Raji (cell line): Measurements from ENCODE around the gene SLC4A1.

ENCODE experiments used
- POLR2A ChIP-seq: IDR thresholded peaks from 2 replicates; pipeline ENCODE4 v1.6.1; 2011; ENCODE audit warnings: low read depth, low read length, control low read depth; ENCODE audit not compliant: insufficient read depth

Gene SLC4A1

DNA sequence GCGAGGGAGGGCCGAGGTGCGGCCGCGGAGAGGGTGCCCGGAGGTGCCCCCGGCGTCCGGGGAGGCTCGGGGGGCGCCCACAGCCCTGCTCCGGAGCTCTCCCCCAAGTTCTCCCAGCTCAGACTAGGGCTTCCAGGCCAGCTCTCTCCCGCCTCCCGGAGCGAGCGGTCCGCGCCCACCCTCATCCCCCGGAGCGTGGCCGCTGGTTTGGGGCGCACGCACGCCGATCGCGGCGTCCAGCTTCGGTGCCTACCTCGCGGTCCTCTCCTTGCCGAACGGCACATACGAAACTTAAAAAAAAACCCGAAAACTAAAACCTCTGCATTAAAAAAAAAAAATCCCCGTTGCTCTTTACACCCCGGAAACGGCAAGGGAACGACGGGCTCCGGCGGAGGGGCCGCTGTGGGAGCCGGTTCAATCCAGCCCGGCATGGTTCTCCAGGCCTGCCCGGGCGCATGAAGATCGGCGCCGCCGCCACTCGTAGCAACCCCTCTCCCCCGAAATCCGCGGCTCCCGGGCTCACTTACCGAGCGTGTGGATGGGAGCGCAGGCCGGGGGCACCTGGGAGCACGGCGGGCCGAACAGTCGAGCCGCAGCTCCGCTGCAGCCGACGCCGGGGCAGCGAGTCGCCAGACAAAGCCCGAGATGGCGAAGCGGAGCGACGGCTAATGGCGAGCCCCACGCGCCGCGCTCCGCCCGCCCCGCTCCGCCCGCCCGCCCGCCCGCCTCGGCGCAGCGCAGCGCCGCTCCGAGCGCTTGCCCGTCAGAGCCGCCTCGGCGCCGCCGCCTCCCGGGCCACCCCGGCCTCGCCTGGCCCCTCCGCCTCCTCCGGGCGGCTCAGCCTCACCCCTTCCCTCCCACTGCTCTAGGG lies 47.5 kb downstream of the SLC4A1 start:
- TF ChIP-seq POLR2A, result 0 out of 2 replicates have a peak, but pooled peaks have one; percentile 37

DNA sequence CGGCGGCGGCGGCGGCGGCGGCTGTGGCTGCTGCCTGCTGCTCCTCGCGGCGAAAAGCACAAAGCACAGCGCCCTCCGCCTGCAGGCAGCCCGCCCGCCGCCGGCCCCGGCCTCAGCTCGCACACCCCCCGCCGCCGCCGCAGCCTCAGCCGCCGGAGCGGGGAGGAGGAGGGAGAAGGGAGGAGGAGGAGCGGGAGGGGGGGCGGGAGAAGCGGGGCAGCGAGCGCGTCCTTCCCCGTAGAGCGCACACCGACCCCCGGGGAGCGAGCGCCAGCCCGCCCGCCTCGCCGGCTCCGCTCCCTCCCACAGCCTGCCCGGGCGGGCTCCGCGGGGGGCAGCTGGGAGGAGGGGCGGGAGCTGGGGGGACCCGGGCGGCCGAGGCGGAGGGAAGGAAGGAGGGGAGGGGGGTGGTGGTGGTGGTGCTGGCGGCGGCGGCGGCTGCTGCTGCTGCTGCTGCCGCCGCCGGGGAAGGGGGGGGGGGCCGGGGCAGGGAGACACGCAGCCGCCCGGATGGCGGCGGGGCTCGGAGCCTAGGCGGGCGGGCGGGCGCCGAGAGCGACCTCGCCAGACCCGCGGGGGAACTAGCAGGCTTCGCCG lies 48.2 kb downstream of the SLC4A1 start, which contains the start of gene UBTF:
UBTF (minus strand) TSS at position 60 of the 597 bp plus-strand sequence. CDS start 1,446 bp downstream, outside the sequence.
- TF ChIP-seq POLR2A, result peak; percentile 4; the same call in 1 of the 2 replicates

DNA sequence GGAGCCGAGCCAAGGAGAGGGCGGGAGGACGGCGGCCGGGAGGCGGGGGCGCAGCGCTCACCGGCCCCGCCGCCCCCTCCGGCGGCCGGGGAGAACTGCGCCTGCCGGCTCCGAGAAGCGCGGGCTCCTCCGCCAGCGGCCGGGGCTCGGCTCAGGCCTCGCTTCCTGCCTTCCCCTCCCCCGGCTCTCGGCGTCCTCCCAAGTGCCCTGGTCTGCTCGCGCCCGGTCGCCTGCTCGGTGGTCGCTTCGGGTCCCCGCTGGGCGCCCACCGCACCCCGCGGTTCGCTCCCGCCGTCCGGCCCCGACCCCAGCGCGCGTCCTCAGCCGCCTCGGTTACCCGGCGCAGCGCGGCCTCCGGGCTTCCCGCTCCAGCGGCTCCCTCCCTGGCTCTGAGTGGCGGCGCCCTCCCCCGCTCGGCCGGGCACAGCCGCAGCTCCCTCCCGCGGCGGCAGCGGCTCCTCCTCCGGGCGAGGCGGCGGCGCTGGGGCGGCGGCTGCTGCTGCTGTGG lies 48.8 kb downstream of the SLC4A1 start:
- peak; percentile 13 for TF ChIP-seq POLR2A

DNA sequence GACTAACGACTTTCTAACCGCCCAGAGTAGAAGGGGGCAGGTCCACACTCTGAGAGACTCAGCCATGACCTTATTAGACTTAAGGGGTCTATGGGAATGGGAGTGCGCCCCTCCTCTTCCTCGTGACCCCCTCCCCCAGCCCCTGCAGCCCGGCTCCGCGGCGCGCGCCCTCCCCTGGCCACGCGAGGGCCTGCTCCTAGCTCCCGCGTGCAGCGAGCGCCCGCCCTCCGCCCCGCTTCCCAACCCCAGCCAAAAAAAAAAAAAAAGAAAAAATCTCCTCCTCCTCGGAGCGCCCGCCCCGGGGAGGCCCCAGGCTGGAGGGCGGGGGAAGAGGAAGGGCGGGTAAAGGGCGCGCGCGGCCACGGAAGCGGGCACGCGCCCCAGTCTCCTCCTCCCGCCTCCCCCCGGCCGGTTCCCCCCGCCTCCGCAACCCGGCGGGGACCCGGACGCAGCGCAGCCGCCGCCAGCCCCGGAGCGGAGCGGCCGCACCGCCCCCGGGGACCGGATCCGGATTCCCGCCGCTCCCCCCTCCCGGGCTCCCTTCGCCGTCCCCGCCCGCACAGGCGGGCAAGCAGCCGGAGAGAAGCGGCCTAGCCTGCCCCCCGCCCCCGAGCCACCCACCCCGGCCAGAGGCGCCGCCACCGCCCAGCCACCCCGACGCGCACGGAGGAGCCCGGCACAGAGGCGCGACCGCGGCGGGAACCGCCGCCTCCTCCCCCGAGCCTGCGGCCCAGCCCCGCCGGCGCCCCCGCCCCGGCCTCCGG lies 49.4 kb downstream of the SLC4A1 start:
- peak; percentile 50 for TF ChIP-seq POLR2A

DNA sequence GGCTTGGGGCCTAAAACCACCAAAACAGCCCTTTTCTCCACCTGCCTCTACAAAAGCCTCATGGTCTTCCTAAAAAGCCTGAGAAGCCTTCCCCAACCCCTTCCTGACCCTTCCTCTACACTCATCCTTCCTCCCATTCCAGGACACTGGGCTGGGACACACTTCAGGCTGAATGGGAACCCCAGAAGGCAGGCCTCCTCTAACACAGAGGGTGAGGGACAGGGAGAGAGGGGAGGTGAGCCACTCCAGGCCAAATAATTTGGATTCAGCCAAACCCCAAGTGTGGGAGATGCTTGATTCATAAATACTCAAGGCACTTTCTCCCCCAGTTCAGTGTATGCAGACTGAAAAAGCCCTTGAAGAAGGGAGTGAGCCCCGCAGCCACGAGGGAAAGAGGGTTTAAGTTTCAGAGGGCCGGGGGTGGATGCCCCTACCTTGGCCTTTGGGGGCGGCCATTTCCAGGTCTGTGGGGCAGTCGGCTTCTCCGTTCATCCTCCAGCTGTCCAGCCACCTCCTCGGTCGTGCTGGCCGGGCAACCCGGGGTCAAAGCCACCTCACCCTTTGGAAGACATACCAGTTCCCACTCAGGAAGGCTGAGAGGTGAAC lies 50.1 kb downstream of the SLC4A1 start:
- no peak; the same call in 1 of the 2 replicates for TF ChIP-seq POLR2A

DNA sequence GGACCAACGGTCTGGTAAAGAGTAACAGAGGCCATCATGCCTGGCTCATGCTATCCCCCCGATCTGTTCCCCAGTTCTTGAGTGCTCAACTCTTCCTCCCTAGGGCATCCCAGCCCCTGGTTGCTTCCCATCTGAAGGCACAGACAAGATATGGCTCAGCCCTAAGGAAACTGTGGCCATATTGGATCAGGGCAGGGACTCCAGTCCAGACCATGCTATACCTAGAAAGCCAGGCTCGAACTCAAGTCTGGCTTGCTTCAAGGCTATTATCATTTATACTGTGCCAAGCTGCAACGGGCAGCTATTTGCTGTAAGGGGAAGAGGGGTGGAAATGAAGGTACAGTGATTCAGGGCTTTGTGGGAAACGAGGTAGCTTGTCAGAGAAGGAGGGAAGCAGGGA lies 51.2 kb downstream of the SLC4A1 start:
- no peak for TF ChIP-seq POLR2A

DNA sequence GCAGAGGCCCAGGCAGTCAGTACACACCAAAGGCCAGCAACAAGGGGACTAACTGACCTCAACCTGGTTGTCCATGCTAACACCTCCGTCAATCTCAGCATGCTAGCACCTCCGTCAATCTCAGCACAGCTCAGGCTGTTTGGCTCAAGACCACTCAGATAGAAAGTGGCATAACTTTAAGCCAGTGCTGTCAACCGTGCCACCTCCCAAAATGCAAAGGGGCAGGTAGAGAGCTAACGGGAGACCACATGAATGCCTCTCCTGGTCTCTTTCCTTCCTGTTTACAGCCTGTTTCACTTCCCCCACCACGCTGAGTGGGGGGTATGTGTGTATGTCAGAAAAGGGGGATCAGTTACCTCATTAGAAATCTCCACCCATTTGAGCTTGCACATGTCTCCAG lies 51.8 kb downstream of the SLC4A1 start:
- TF ChIP-seq POLR2A, result peak; percentile 62

DNA sequence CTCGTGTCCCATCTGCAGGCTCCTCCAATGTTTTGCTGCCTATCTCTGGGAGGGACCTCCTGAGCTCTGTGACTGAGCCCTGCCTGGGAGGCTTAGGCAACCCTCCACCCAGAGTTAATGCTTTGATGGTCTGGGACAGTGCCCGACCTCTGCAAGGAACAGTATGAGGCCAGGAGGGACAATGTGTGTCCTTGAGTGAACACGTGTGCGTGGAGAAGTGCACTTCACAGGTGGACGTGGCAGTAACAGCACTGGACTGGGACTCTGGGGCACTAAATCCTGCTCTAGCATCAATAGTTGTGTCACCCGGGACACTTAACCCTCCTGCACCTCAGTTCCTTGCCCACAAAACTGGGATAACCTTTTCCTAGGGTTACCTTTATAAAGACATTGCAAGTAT lies 53.0 kb downstream of the SLC4A1 start:
- TF ChIP-seq POLR2A, result 0 out of 2 replicates have a peak, but pooled peaks have one; percentile 13

DNA sequence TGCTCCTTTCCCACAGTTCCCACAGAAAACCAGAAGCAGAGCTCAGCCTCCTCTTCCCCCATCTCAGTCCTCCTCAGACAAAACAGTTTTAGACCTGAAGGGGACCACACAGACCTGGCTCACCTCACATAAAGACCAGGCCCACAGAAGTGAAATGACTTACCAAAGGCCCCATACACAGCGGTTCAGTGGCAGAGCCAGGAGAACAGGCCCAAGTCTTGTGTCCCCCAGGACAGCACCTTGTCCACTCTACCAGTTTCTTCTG lies 53.8 kb downstream of the SLC4A1 start:
- no peak for TF ChIP-seq POLR2A

DNA sequence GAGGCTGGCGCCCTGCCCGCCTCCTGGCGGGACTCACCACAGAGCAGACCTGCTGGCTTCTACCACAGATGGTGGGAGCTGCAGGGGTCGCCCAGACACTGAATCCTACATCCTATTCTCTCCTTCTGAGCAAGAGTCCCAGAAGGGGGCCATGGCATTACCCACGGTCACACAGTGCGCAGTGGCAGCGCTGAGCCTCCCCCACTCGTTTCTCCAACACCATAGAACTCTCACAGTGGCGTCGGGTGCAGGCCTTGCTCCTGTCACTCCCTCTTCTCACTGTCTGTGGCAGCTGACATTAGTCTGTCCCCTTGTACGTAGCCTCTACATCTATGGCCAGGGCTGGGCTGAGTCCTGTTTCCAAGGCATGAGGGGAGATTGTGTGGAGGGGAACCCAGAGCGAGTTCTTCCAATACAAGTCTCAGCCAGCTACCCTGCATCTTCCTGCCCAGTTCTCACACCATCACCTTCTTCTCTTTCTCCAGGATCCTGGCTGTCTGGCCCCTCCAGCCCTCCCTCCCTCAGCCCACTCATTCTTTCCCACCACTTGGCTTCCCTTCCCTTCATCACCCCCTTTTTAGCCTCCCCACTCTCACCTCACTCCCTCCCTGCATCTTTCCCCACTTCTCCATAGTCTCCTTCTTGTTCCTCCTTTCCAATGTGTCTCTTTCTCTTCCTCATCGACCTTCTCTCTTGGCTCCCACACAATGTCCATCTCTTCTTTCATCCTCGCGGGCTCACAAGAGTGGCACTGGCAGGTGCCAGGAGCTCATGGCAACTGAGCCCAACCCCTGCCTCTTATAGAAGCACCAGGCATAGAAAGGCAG lies 54.3 kb downstream of the SLC4A1 start:
- TF ChIP-seq POLR2A, result no peak

DNA sequence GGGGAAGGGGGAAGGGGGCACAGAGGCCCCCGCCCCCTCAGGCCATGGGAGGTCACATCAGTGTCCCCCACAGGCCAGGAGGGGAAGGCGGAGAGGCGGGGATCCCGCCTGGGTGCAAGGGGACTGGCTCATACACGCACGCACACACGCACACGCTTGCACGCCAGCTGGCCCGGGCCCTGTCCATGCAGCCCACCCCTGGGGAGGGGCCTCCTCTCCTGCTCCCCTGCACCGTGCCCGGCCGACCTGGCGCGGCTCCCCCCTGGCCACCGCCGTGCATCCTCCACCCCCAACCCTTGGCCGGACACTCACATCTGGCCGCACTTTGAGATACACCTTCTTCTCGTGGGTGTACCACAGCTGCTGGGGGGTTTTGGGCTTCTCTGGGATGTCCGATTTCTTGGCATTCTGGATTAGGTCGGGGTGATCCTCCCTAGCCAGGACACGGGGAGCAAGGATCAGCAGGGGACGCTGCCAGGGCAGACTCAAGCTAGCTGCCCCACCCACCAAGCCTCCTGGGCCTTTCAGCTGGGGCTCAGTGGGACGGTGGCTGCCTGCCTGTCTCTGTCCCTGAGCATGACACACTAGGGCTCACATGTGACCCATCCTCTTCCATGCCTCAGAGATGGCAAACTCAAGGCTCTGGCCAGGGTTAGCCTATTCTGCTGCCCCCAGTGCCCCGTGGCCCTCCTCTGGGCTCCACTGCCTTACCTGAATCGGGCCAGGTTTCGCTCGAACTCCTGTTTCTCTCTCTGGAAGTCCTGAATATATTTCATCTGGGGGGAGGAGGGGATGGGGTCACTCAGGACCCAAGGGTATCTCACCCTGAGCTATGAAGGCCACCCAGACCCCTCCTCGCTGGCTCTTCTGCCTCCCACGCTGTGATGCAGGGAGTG lies 55.2 kb downstream of the SLC4A1 start:
- peak; percentile 32; the same call in 1 of the 2 replicates for TF ChIP-seq POLR2A

DNA sequence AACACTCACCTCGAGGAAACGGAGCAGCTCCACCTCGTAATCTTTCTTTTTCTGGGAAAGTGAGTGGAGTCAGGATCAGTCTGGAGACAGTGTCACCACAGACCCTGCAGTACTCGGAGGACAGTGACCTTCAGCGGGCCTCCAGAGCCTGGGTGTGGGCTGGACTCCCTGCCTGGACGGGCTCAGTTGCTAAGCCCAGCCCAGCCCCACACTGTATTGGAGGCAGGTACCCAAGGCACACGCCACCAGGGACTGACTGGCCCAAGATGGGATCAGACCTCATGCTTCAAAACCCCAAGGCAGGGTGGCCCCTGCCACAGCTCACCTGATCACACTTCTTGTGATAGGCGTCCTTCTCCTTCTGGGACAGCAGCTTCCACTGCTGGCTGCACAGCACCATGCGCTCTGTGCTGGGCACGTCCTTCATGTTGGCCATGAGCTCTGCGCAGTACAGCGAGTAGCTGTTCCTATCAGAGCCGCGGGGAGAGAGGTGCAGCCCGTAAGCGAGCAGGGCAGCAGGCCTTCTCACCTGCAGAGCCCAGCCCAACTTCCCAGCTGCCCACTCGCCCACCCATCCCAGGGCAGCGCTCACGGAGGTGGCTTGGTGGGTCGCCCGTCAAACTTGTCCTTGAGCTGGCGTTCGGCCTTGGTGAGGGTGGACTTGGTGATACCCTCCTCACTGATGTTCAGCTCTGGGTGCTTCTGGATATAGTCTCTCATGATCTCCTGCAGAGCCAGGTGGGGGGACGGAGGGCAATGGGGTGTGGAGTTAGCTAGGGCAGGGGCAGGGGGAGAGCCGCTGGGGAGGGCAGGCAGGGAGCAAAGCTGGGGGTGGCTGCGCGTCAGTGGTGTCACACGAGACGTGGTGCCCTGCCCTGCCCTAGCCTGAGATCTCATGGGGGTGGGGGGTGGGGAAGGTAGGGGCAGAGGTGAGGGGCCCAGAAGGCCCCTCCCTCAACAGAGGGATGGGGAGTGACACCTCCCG lies 56.4 kb downstream of the SLC4A1 start:
- no peak for TF ChIP-seq POLR2A
